ENCODE measurements around the gene ADGRE2.
A peak's percentile ranks its signal among the peaks of the same experiment; 100 is the strongest.

The ADGRE2 gene

GRCh38 chr19:14732510-14732909 is 45.9 kb downstream of the ADGRE2 start:
- no peak for ATAC-seq

- no peak for ATAC-seq
Measured at GRCh38 chr19:14731200-14731599, 47.2 kb downstream of the ADGRE2 start.

GRCh38 chr19:14728595-14728994 is 49.8 kb downstream of the ADGRE2 start:
- ATAC-seq: no peak

DNA sequence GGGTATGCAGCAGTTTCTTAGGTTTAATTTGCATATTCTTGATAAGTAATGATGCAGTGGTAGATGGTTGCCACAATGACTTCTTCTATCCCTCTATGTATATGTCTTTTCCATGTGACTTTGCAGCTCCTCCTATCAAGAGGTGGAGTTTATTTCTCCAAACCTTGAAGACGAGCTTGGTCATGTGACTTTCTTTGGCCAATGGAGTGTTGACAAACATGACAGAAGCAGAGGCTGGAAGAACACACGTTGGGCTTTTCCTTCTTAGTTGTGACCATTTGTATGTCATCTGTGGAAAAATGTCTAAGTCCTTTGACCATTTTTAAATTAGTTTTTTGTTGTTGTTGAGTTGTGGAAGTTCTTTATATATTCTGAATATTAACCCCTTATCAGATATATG is 56.2 kb downstream of the ADGRE2 start:
- no peak for ATAC-seq

DNA sequence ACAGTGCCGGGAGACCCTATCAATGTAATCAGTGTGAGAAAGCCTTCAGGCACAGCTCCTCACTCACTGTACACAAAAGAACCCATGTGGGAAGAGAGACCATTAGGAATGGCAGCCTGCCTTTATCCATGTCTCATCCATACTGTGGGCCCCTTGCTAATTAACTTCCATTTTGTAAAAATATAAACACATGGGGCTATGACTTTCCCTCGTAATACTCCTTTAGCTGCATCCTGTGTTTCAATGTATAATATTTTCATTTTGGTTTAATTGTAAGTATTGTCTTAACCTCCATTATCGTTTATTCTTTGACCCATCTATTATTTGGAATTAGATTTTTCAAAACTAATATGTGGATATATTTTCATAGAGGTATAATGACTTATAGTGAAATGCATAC is 59.2 kb downstream of the ADGRE2 start:
- ATAC-seq: no peak

- ATAC-seq: no peak
Measured at GRCh38 chr19:14718522-14719116, 59.7 kb downstream of the ADGRE2 start.

DNA sequence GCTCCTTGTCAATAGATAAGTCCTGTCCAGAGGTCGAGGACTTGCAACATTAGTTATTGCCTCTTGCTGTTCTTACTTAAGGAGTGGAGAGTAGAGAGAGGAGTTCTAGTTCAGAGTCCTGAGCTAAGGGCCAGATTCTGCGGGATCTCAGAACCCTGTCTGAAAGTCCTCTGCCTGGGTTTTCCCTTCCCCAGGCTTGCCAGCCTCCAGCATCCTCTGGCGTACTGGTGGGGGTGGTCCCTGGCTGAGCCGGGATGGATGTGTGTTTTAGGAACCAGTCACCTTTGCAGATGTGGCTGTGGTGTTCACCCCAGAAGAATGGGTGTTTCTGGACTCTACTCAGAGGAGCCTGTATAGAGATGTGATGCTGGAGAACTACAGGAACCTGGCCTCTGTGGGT is 62.5 kb downstream of the ADGRE2 start:
- ATAC-seq: no peak

DNA sequence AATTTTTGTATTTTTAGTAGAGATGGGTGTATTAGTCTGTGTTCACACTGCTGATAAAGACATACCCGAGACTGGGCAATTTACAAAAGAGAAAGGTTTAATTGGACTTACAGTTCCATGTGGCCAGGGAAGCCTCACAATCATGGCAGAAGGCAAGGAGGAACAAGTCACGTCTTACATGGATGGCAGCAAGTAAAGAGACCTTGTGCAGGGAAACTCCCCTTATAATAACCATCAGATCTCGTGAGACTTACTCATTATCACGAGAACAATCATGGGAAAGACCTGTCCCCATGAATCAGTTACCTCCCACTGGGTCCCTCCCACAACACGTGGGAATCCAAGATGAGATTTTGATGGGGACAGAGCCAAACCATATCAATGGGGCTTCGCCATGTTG is 73.9 kb downstream of the ADGRE2 start:
- ATAC-seq: no peak

DNA sequence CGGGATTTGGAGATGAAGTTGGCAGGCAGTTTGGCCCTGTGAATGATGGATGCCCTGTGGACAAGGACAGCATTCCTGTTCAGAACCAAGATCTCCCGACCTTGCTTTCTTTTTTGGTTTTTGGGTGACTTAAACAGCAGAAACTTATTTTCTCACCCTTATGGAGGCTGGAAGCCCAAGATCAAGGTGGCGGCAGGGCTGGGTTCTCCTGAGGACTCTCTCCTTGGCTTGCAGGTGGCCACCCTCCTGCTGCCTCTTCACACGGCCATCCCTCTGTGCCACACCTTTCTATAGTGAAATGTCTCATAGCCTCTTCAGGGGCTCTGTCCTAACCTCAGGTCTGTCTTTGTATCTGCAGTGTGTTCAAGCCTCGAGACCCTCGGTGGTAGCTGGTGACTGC is 74.5 kb downstream of the ADGRE2 start:
- no peak for ATAC-seq

GRCh38 chr19:14700711-14701375 is 77.5 kb downstream of the ADGRE2 start:
- ATAC-seq: no peak

DNA sequence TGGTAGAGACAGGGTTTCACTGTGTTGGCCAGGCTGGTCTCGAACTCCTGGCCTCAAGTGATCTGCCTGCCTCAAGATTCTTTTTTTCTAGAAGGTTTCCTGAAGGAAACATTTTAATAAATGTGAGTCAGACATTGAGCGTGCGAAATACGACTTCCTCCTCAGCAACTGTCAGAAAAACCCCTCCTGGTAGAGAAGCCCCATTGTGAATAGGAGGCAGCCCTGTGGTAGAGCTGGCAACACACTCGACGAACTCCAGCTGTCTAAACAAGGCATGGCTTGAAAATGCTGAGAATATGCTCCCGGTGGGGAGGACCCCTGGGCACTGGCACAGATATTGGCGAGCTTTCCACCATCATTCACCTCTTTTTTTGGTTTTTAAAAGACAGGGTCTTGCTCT is 78.7 kb downstream of the ADGRE2 start:
- ATAC-seq: no peak

GRCh38 chr19:14695471-14695870 is 82.9 kb downstream of the ADGRE2 start:
- no peak for ATAC-seq

GRCh38 chr19:14694641-14695266 is 83.6 kb downstream of the ADGRE2 start:
- no peak for ATAC-seq

GRCh38 chr19:14689598-14690503 is 88.5 kb downstream of the ADGRE2 start, which contains the start of gene ZNF333:
Gene ZNF333 (plus strand): TSS chr19:14690048. CDS start chr19:14693492, 3,444 bp downstream.
- peak; percentile 96 to 97 for ATAC-seq

GRCh38 chr19:14686411-14686810 is 91.9 kb downstream of the ADGRE2 start:
- ATAC-seq: no peak

DNA sequence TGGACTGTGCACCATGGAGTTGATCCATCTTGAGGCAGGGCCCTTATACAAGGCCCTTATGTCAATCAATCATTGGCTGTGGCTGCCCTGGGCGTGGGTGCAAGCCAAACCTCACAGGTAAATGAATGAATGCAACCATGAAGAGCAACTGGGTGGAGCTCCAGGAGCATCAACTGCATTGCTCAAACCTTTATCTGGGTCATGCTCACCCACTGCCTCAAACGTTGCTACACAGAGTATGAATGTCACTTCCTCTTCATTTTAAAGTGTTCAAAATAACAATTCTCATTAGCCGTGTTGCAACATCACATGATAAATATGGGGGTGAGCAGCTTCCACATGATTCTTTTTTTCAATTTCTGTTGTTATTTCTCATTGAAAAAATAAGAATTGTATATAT is 94.9 kb downstream of the ADGRE2 start:
- no peak for ATAC-seq

All from activated CD4-positive, CD25-positive, alpha-beta regulatory T cell treated with anti-CD3 and anti-CD28 coated beads, Interleukin-2, amount 50 U/mL, for 24 hours (primary cell).